ENCODE results near the gene NOS2.
A peak's percentile ranks its signal among the peaks of the same experiment; 100 is the strongest.
"Not testable (repeated sequence)": the region's sequence is repeated elsewhere in the genome, so short reads cannot be mapped to it uniquely, and the experiment has no call there.

NOS2 gene

DNA sequence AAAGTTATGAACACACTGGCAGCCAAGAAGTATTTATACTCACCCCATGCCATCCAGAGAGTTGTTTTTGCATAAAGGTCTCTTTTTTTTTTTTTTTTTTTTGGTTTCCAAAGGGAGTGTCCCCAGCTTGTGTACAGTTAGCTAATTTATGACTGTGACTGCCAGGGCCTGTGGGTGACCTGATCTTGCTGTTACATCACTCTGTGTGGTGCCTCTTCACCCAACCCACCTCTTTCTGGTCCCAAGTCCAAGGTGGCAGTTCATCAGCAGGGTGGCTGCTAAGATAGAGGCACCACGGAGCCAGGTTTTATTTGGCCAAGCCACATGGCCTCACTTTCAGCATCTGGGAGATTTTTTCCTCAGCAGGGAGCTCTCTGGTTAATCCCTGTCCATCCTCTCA is at the start of gene NOS2:
Gene NOS2, minus strand, starts transcription at position 8 of the 400 bp plus-strand sequence. CDS start 1,720 bp downstream, outside the sequence.
- DNase-seq, result no peak

DNA sequence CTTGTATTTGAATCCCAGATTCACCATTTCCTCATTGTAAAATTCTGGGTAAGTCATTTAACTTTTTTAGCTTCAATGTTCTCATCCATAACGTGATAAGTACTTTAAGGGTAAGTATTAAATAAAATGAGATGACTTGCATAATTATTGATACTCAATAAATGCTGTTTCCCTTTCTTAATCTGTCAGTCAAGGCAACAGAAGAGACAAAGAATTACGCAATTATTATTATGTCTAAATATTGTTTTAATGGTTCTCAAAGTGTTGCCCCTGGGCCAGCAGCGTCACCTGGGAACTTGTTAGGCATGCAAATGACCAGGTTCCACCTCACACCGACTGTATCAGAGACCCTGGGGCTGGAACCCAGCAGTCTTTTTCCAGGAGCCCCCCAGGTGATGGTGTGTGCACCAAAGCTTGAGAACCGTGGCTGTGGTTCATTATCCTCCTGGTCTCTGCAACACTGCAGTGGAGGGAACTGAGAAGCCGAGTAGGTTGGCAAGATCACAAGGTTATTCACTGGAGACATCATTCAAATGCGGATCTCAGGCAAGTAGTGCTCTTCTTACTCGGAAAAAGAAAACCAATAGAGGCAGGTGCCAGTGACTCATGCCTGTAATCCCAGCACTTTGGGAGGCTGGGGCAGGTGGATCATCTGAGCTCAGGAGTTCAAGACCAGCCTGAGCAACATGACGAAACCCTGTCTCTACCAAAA is 49.3 kb upstream of the NOS2 start:
- DNase-seq, result no peak

DNA sequence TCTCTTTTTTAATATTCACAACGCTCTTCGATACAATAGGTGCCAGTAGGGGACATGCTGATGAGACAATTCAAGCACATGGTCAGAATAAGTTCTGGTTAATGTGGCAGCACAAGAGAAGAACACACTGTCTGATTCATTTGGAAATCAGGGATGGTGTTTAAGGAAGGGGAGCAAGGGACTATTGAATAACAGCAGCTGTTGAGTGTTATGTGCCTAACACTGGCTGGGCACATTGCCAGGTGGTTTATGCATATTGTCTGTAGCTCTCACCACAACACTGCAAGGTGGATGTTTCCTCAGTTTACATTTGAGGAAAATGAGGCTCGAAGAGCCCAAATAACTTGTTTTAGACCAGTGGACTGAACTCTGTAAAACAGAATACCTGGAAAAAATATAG is 48.6 kb upstream of the NOS2 start:
- DNase-seq, result no peak

DNA sequence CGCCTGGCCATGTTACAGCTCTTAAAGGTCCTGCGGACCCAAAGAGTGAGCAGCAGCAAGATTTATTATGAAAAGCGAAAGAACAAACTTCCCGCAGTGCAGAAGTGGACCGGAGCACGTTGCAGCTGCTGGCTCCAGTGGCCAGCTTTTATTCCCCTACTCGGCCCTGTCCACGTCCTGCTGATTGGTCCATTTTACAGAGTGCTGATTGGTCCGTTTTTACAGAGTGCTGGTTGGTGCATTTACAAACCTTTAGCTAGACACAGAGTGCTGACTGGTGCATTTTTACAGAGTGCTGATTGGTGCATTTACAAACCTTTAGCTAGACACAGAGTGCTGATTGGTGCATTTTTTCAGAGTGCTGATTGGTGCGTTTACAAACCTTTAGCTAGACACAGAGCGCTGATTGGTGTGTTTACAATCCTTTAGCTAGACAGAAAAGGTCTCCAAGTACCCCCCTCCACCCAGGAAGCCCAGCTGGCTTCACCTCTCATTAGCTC is 46.5 kb upstream of the NOS2 start:
- DNase-seq, result not testable (repeated sequence)

DNA sequence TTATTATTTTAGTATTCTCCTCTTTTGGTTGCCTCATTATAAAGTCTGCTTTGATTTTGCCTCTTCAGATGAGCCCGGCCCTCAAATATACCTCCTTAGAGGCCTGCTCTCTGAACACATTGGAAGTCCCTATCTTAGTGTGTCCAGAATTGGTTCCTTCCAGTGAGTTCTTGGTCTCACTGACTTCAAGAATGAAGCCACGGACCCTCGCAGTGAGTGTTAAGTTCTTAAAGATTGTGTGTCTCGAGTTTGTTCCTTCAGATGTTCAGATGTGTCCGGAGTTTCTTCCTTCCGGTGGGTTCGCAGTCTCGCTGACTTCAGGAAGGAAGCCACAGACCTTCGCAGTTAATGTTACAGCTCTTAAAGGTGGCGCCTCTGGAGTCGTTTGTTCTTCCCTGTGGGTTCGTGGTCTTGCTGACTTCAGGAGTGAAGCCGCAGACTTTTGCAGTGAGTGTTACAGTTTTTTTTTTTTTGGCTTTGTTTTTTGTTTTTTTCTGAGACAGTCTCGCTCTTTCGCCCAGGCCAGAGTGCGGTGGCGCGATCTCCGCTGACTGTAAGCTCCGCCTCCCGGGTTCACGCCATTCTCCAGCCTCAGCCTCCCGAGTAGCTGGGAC is 45.8 kb upstream of the NOS2 start:
- DNase-seq, result peak; percentile 11

DNA sequence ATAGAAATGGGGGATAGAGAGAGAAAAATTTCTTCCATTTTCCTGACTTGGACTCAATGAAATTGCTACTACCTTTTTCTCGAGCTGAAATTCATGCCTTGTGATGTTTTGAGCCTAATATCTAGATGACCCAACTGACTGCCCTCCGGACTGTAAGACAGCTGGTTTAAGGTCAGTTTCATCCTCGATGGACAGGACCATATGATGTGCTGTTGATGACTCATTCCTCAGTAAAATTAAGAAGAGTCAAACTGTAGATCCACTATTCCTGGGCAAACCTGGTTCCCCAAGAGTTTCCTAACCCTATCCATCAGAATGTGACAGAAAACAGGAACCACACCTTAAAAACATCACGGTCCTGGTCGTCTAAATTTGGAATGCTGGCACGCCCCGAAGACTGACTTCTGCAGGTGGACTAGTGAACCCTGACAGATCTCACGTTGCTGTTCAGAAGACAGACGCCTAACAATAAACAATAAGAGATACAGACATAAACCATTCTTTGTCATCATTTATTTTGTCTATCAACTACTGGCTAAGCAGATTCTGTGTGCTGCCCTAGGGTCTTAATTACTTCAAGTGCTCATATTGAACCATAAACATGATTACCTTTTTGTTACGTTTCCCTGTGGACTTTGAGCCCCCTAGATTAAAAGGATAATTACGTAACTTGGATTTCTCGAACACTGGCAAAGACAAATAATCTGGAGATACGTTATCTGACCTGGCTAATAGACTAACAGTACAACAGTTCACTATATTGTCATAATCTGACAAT is 45.1 kb upstream of the NOS2 start:
- DNase-seq, result no peak

GRCh38 chr17:27840688-27841087 is 40.4 kb upstream of the NOS2 start:
- no peak for DNase-seq

- DNase-seq, result not testable (repeated sequence)
Observed at GRCh38 chr17:27840406-27840678, 40.0 kb upstream of the NOS2 start.

GRCh38 chr17:27839571-27840405 is 39.5 kb upstream of the NOS2 start:
- DNase-seq, result not testable (repeated sequence)

GRCh38 chr17:27838607-27839006 is 38.3 kb upstream of the NOS2 start:
- DNase-seq, result not testable (repeated sequence)

DNA sequence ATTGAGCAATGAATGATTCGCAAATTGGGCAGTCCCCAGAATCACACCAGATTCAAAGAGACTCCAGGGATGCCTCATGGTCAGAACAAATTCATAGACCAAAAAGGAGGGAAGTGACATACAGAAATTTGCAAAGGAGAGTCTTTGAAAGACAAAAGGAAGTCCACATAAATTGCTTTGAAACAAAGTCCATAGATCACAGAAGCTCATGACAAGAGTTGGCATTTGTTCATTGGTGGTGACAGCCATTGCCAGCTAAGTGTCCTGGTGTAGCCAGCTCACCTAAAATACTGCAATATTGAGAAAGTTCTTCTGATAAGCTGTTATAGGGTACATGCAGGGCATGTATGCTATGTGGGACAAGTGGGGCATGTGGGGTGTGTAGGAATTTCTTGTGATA is 37.4 kb upstream of the NOS2 start:
- not testable (repeated sequence) for DNase-seq

DNA sequence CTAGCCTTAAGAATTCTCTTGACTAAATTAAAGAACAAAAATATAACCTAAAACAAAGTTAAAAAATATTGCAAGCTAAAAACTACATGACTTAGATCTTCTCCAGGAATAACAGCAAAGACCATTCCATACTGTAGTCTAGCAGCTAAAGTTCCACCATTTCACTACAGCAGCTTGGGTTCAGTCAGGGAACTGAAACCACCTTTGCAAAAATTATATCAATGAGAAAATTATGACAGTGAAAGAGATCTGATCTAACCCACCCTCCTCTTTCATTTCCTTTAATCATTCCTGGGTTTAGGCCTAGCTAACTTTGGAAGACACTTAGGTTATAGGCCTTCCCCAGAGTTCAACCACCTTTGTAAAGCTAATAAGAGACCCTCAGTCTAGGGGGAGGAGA is 36.3 kb upstream of the NOS2 start:
- no peak for DNase-seq

DNA sequence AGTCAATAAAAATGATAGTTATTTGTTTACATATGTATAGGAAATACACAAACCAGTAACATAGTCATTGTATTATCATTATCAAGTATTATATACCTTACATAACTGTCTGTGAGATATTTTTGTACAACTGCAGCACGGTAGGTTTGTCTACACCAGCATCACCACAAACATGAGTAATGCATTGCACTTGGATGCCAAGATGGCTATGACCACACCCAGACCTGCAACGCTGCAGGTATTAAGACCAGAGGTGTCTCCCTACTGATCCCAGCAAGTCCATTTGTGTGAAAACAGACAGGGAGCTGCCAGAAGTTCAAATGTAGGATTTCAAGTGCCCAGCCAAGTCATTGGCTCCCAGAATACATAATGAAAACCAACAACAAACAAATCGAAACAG is 34.2 kb upstream of the NOS2 start:
- no peak for DNase-seq

- no peak for DNase-seq
Observed at GRCh38 chr17:27832831-27833230, 32.5 kb upstream of the NOS2 start.

DNA sequence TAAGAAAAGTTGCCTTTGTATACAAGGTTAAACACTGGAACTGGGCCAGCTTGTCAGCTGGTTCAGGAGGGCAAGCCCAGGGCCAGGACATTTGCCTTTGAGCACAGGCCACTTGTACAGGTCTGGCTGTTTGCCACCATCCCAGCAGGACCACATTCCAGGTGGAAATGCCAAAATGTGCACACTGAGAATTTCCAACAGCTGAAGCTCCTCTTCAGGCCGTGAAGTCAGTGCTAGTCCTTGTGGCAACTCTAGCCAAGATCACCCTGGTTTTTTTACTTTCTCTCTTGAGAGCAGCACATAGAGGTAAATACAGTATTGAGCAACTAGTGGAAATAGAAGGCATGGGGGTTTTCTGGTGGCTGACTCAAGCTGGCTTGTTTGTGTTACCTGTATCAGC is 29.6 kb upstream of the NOS2 start:
- DNase-seq, result not testable (repeated sequence)

DNA sequence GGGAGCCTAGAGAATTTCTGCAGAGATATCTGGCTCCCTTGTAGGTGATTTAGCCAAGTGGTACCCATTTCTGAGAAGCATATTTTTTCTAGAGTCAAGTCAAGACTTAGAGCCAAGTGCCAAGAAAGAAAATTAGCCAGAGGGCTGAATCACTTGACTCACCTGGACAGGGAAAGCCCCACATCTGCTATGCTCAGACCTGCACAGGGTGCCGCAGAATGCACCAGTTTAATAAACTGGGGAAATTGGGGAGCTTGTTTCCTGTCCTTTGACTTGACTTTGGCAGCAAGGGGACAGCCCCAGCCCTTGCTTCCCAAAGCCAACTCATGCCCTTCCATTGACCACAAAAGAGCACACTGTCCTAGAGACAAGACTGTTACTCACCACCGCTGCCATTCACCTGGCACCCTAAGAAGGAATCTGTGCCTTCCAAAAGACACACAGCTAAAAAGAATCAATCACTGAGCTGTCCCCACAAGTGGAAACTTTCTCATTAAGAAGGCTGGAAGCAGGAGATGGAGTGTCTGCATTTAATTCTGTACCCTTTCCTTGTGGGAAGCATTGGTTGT is 28.9 kb upstream of the NOS2 start:
- not testable (repeated sequence) for DNase-seq

- DNase-seq, result no peak
Observed at GRCh38 chr17:27825459-27825858, 25.1 kb upstream of the NOS2 start.

DNA sequence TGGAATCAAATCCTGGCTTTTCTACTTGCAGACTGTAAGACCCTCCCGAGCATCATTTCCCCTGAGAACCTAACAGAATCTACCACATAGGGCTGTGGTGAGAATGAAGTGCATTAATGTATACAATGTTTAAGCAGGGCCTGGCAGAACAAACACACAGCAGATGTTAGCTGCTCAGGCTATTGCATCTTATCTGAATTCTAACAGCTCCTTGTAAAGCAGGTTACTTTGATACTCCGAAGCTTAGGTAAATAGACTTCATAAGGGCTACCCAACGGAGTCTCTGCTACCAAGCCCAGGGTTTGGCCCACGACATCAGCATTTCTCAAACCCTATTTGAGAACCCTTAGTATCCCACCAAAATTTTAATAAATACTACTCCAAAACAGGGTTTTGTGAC is 24.4 kb upstream of the NOS2 start:
- DNase-seq, result no peak

DNA sequence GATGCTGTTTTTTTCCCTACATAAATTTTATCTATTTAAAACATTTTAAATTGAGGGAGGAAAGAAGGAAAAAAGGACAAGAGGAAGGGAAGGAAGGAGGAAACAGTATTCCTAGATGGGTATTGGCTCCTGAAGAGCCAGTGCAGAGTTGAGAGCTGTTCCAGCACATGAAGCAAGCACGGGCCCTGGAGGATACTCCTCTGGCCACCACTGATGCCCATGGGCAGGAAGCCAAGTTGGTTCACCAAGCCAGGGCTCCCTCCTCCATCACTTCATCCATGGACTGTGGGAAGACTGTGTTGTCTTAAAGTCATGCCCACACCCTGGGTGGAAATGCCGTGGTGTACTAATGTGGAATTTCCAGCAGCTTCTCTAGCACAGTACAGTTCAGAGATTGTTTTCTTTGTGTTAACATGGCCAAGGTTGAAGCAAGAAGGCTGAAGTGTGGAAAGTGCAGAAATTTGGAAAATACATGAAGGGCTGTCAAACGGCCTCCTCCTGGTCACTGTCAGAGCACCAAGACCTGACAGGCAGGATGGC is 23.9 kb upstream of the NOS2 start:
- no peak for DNase-seq

- not testable (repeated sequence) for DNase-seq
Observed at GRCh38 chr17:27822108-27822507, 21.8 kb upstream of the NOS2 start.

DNA sequence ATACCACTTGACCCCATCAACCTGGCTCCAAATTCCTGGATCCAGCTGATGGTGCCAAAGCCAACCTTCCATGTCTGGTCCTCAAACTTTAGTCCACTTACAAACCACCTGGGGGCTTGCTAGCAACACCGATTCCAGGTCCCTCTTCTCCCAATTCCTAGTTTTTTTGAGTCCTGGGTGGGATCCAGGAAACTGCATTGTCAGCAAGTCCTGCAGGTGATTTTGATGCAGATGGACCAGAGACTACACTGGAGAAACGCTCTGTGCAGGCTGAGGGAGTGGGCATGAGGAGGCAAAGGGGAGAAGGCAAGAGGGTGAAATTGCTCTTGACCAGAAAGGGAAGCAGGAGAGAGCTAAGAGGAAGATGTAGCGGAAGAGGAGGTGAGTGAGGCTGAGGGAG is 21.0 kb upstream of the NOS2 start:
- no peak for DNase-seq

GRCh38 chr17:27819145-27819544 is 18.8 kb upstream of the NOS2 start:
- no peak for DNase-seq

Measured in activated CD4-positive, alpha-beta T cell treated with anti-CD3 and anti-CD28 coated beads for 1 hour (primary cell).